K562 (cell line): Measurements from ENCODE around the gene GASK1B. TPM values are rescaled to one million over a fixed set of nuclear protein-coding genes. Genes with fewer than 3 reads are reported as not detected.

Experiments used
- ATAC-seq: fragments of 200-7000 bp; cut with Tn5 transposase; 3 replicates; pipeline ENCODE4 v1.9.1; 2020; ENCODE audit warnings: moderate library complexity
- BruUV-seq: library from RNA; stranded (reverse); fragments of 400-500 nt; replicated peaks from 2 replicates; lab custom pipeline; 2021; lab: Mats Ljungman, UMichigan
- CTCF ChIA-PET: fragments of 300-600 bp; formaldehyde crosslinking; extraction: SDS; loops from one replicate; lab custom pipeline; 2021; ENCODE audit warnings: low intra/inter-chr PET ratio; lab: Yijun Ruan, JAX
- POLR2A ChIA-PET: fragments of 300-600, 350-650 bp; sonication (Branson Sonifier 250); formaldehyde crosslinking; extraction: SDS; loops from one replicate; lab custom pipeline; 2021; ENCODE audit warnings: antibody characterized with exemption, inconsistent platforms; lab: Yijun Ruan, JAX
- DNase-seq, 4 experiments: peaks; one replicate each; pipeline versions ENCODE4 v3.0.0 to v3.0.0-alpha.2; 2011 to 2018; ENCODE audit warnings: low spot score in 3 of 4, mixed read lengths in 3 of 4; ENCODE audit errors: extremely low read depth in 1 of 4
- FAIRE-seq: peaks from 2 replicates; lab custom pipeline; 2011; peaks lifted over from hg19 to GRCh38; lab: Jason Lieb, UNC
- H2AFZ ChIP-seq: 2 replicates; pipeline ENCODE4 v1.6.0; 2011; ENCODE audit warnings: low read depth, low read length, control low read depth, inconsistent platforms
- H3K27ac ChIP-seq: fragments of 200-600 bp; 3 replicates; pipeline ENCODE4 v1.8.0; 2011; ENCODE audit warnings: low read depth, mild to moderate bottlenecking, control low read depth, inconsistent platforms, low read length, moderate library complexity, mixed read lengths; ENCODE audit errors: extremely low read depth
- H3K27me3 ChIP-seq, 2 experiments: fragments of 300-600 bp in 1 of 2; 2 replicates in 1 of 2; 3 replicates in 1 of 2; pipeline versions ENCODE4 v1.6.0 to v1.8.0; 2011; ENCODE audit warnings: inconsistent platforms in 2 of 2, low read length in 2 of 2, mild to moderate bottlenecking in 1 of 2, mixed read lengths in 1 of 2, moderate library complexity in 1 of 2; ENCODE audit not compliant: control insufficient read depth in 2 of 2, insufficient read depth in 2 of 2
- H3K36me3 ChIP-seq: fragments of 300-600 bp; 3 replicates; pipeline ENCODE4 v1.8.0; 2011; ENCODE audit warnings: mild to moderate bottlenecking, low read length, inconsistent platforms; ENCODE audit not compliant: control insufficient read depth, insufficient read depth
- H3K4me1 ChIP-seq, 2 experiments: fragments of 200-600 bp in 1 of 2; replicated peaks in 1 of 2; 2 replicates in 1 of 2; 3 replicates in 1 of 2; pipeline versions ENCODE4 v1.5.1 to v1.8.0; 2011; ENCODE audit warnings: inconsistent platforms in 2 of 2, low read length in 2 of 2, mild to moderate bottlenecking in 1 of 2, mixed read lengths in 1 of 2, moderate library complexity in 1 of 2; ENCODE audit not compliant: control insufficient read depth in 2 of 2, insufficient read depth in 2 of 2
- H3K4me2 ChIP-seq: 2 replicates; pipeline ENCODE4 v1.6.1; 2011; ENCODE audit warnings: low read length, control low read depth, inconsistent platforms, mixed read lengths; ENCODE audit not compliant: insufficient read depth
- H3K4me3 ChIP-seq: fragments of 200-600 bp; sonication (generic), shearing (Covaris generic); 2 replicates; pipeline ENCODE4 v1.5.1; 2016; ENCODE audit warnings: control low read depth, inconsistent platforms
- H3K79me2 ChIP-seq: fragments of 200-600 bp; 3 replicates; pipeline ENCODE4 v1.8.0; 2011; ENCODE audit warnings: low read length, inconsistent platforms; ENCODE audit not compliant: control insufficient read depth, insufficient read depth
- H3K9ac ChIP-seq, 2 experiments: 2 replicates each; pipeline versions ENCODE4 v1.6.0 to v1.6.1; 2011; ENCODE audit warnings: low read depth in 2 of 2, low read length in 2 of 2, control low read depth in 1 of 2, inconsistent platforms in 1 of 2, mild to moderate bottlenecking in 1 of 2, mixed read lengths in 1 of 2; ENCODE audit not compliant: insufficient read depth in 1 of 2
- H3K9me1 ChIP-seq: one replicate; pipeline ENCODE4 v1.6.0; 2011; ENCODE audit warnings: inconsistent platforms, mild to moderate bottlenecking, low read length, moderate library complexity; ENCODE audit not compliant: control insufficient read depth, insufficient read depth
- H3K9me3 ChIP-seq: replicated peaks from 2 replicates; pipeline ENCODE4 v1.5.1; 2011; ENCODE audit warnings: low read depth, low read length, inconsistent platforms; ENCODE audit not compliant: control insufficient read depth, insufficient read depth
- H4K20me1 ChIP-seq: replicated peaks from 2 replicates; pipeline ENCODE4 v1.6.1; 2011; ENCODE audit warnings: low read length, inconsistent platforms, mixed read lengths; ENCODE audit not compliant: control insufficient read depth, insufficient read depth
- GABPB2 ChIP-seq: fragments of 250-450 bp; sonication (Bioruptor Pico); conservative IDR thresholded peaks from 2 replicates; pipeline ENCODE4 v1.5.1; 2021; ENCODE audit warnings: mild to moderate bottlenecking
- HDAC8 ChIP-seq: fragments of 450-650 bp; IDR thresholded peaks from 2 replicates; pipeline ENCODE4 v1.6.1; 2016; ENCODE audit warnings: mild to moderate bottlenecking, missing genetic modification characterization, moderate library complexity, missing compliant biosample characterization
- MAZ ChIP-seq, 2 experiments: fragments of 450-650 bp in 1 of 2; sonication (generic) in 1 of 2; formaldehyde crosslinking; IDR thresholded peaks in 1 of 2; conservative IDR thresholded peaks in 1 of 2; 2 replicates each; pipeline versions ENCODE4 v1.4.0 to v1.5.0; 2020; ENCODE audit warnings: mild to moderate bottlenecking in 1 of 2, missing genetic modification reagents in 1 of 2
- MYNN ChIP-seq, 2 experiments: sonication (generic); formaldehyde crosslinking in 1 of 2; IDR thresholded peaks; 2 replicates each; pipeline versions ENCODE4 v1.5.0 to v1.6.1; 2016 to 2020; ENCODE audit warnings: antibody characterized with exemption in 1 of 2, missing genetic modification reagents in 1 of 2
- NR2C1 ChIP-seq, 2 experiments: fragments of 450-650 bp; IDR thresholded peaks; 2 replicates each; pipeline ENCODE4 v1.6.1; 2017; ENCODE audit warnings: mild to moderate bottlenecking in 2 of 2, antibody characterized with exemption in 1 of 2, inconsistent platforms in 1 of 2, missing compliant biosample characterization in 1 of 2, missing genetic modification characterization in 1 of 2
- PHF21A ChIP-seq: fragments of 450-650 bp; IDR thresholded peaks from 2 replicates; pipeline ENCODE4 v1.6.1; 2017; ENCODE audit warnings: low read depth, borderline replicate concordance
- ZNF586 ChIP-seq: fragments of 450-650 bp; formaldehyde crosslinking; conservative IDR thresholded peaks from 2 replicates; pipeline ENCODE4 v1.4.0; 2020; ENCODE audit warnings: mild to moderate bottlenecking, moderate library complexity
- WGBS: fragments of 100-300 bp; shearing (Covaris generic); methylation state at CpG from one replicate; pipeline ENCODE4 v1.1.6; 2016; ENCODE audit warnings: low coverage, mixed read lengths; ENCODE audit not compliant: insufficient coverage; ENCODE audit errors: missing lambda C conversion rate; 5-methylcytosine and 5-hydroxymethylcytosine counted together
- in situ Hi-C: fragments of 300-500 bp; cut with MboI; formaldehyde crosslinking; loops from 4 replicates; pipeline ENCODE4 v1.15.0; 2018; ENCODE audit warnings: inconsistent platforms, mixed read lengths
- intact Hi-C: fragments of 100-400 bp; cut with micrococcal nuclease; formaldehyde crosslinking; loops from 2 replicates; pipeline ENCODE4 v1.14.2; 2022
- polyA plus RNA-seq, 8 experiments: library from polyadenylated mRNA; depleted of rRNA in 4 of 8; stranded (reverse) in 5 of 8; unstranded in 3 of 8; fragments of >200 nt; fragmentation: Nextera tagmentation in 2 of 8; fragmentation: Illumina TruSeq in 1 of 8; extraction: Ambion mirVana in 2 of 8; extraction: Trizol in 1 of 8; gene quantifications; 2 replicates each; pipeline versions ENCODE4 v1.2.1 to v1.2.3, GENCODE V29; 2011 to 2014; ENCODE audit warnings: inconsistent platforms in 1 of 8, missing spikeins in 1 of 8
- total RNA-seq, 7 experiments: library from RNA; depleted of rRNA in 6 of 7; stranded (reverse); fragments of >200 nt in 6 of 7; fragmentation: Illumina TruSeq in 2 of 7; extraction: Trizol in 2 of 7; gene quantifications; 2 replicates each; pipeline versions ENCODE4 v1.2.1 to v1.2.3, GENCODE V29; 2011 to 2021; ENCODE audit warnings: low replicate concordance in 1 of 7
- TF ChIP-seq, protein P1 (sequence below): sonication (generic); IDR thresholded peaks from 2 replicates; pipeline ENCODE4 v1.6.1; 2016
- TF ChIP-seq, protein P2 (sequence below): fragments of 450-650 bp; IDR thresholded peaks from 2 replicates; pipeline ENCODE4 v1.6.1; 2017; ENCODE audit warnings: antibody characterized with exemption, mild to moderate bottlenecking
- TF ChIP-seq, protein P3 (sequence below): sonication (generic); formaldehyde crosslinking; IDR thresholded peaks from 2 replicates; pipeline ENCODE4 v1.5.0; 2020; ENCODE audit warnings: missing genetic modification reagents

Gene GASK1B
- total and polyA plus RNA-seq, 9 of the 15 experiments (the other 6 are each of a cell fraction or from before 2014, with no cell fraction given), result 0.13 to 1.2 (median 0.61) TPM

DNA sequence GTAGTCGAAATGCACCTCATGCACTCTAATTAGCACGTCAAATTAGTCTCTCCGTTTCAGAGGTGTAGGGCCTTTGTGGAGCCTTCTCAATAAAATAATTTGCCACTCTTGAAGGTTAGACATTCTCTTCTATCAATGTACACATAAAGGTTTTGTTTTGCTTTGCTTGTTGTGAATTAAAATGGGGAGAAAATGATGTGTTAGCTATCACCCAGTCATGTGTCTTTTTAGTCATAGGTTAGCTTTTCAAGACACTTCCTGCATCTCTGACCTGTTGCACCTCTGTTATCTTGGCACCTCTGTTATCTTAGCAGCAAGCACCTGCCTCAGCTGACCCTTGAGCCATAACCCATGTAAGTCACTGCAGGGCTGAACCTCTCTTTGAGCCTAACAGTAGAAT is 38.4 kb upstream of the GASK1B start (continued):
- TF ChIP-seq, protein P1, sequence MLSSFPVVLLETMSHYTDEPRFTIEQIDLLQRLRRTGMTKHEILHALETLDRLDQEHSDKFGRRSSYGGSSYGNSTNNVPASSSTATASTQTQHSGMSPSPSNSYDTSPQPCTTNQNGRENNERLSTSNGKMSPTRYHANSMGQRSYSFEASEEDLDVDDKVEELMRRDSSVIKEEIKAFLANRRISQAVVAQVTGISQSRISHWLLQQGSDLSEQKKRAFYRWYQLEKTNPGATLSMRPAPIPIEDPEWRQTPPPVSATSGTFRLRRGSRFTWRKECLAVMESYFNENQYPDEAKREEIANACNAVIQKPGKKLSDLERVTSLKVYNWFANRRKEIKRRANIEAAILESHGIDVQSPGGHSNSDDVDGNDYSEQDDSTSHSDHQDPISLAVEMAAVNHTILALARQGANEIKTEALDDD, result peak; percentile 40; the same call in 1 of the 2 replicates

DNA sequence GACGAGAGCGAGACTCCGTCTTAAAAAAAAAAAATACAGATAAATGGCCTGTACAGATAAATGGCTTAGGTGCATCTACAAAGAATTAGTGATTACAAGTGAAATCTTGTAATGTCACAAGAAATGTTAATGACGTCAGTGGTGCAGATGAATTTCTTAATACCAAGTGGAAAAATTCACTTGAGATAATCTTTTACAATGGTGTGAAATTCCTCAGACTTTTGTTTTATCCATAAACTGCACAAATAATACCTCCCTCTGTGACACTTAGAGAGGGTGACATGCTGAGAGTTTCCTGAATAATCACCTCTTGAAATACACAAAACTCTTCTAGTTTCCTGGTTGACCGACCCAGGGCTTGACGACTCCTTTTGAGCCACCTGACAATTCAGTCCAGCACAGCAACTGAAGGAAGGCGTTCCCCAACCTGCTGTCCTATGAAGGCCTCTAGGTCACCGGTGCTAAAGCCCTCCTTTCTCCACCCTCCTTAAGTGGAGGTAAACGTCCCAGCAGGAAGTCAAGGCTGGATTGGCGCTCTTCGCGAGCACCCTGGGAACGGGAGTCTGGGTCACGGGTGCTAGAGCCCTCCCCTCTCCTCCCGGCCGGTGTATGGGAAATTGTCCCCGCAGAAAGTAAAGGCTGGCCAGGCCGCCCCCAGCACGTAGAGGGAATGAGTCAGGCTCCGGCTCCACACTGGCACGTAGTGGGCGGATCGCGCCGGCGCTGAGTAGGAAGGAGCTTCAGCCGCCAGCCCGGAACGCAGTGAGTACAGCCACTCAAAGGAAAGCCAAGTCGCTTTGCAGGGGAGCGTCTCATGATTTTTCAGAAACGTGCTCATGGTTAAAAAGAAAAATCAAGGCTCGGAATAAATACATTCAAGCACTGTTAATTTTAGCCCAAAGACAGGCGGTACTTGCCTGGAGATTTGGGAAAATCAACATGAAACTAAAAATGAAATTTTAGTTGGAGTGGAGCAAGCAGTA is 37.3 kb upstream of the GASK1B start, which contains the start of gene TMEM144:
Gene TMEM144, plus strand, starts transcription at position 662 of the 983 bp plus-strand sequence. CDS start 2,182 bp downstream, outside the sequence.
- CTCF ChIA-PET, result no interaction called here
- H3K4me1 ChIP-seq, result peaks cover 4 to 8% of the 10 kb centered on the region in 2 experiments; a peak in 3 of 5 replicates
- no peak for TF ChIP-seq NR2C1 (IDR thresholded peaks at IDR 0.05)
- TF ChIP-seq NR2C1 (tag; IDR thresholded peaks at IDR 0.05), result 0 out of 2 replicates have a peak, but pooled peaks have one; percentile 13
- TF ChIP-seq PHF21A, result no peak
- TF ChIP-seq HDAC8 (tag), result no peak
- no peak for TF ChIP-seq ZNF586 (CRISPR knock-in tag)
- TF ChIP-seq, protein P2, sequence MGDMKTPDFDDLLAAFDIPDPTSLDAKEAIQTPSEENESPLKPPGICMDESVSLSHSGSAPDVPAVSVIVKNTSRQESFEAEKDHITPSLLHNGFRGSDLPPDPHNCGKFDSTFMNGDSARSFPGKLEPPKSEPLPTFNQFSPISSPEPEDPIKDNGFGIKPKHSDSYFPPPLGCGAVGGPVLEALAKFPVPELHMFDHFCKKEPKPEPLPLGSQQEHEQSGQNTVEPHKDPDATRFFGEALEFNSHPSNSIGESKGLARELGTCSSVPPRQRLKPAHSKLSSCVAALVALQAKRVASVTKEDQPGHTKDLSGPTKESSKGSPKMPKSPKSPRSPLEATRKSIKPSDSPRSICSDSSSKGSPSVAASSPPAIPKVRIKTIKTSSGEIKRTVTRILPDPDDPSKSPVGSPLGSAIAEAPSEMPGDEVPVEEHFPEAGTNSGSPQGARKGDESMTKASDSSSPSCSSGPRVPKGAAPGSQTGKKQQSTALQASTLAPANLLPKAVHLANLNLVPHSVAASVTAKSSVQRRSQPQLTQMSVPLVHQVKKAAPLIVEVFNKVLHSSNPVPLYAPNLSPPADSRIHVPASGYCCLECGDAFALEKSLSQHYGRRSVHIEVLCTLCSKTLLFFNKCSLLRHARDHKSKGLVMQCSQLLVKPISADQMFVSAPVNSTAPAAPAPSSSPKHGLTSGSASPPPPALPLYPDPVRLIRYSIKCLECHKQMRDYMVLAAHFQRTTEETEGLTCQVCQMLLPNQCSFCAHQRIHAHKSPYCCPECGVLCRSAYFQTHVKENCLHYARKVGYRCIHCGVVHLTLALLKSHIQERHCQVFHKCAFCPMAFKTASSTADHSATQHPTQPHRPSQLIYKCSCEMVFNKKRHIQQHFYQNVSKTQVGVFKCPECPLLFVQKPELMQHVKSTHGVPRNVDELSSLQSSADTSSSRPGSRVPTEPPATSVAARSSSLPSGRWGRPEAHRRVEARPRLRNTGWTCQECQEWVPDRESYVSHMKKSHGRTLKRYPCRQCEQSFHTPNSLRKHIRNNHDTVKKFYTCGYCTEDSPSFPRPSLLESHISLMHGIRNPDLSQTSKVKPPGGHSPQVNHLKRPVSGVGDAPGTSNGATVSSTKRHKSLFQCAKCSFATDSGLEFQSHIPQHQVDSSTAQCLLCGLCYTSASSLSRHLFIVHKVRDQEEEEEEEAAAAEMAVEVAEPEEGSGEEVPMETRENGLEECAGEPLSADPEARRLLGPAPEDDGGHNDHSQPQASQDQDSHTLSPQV, result peak; percentile 63; the same call in 1 of the 2 replicates
- peak; percentile 48; the same call in 1 of the 2 replicates for TF ChIP-seq MYNN (IDR thresholded peaks at IDR 0.05)
- no peak for TF ChIP-seq MYNN (CRISPR knock-in tag; IDR thresholded peaks at IDR 0.05)
- no peak for TF ChIP-seq GABPB2 (CRISPR knock-in tag)
- TF ChIP-seq, protein P3, sequence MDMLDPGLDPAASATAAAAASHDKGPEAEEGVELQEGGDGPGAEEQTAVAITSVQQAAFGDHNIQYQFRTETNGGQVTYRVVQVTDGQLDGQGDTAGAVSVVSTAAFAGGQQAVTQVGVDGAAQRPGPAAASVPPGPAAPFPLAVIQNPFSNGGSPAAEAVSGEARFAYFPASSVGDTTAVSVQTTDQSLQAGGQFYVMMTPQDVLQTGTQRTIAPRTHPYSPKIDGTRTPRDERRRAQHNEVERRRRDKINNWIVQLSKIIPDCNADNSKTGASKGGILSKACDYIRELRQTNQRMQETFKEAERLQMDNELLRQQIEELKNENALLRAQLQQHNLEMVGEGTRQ (CRISPR knock-in tag), result peak; percentile 47; the same call in 1 of the 2 replicates
- TF ChIP-seq MAZ (CRISPR knock-in tag; conservative IDR thresholded peaks at IDR 0.05 in 1 of 2, IDR thresholded peaks at IDR 0.05 in 1 of 2), result peak in 1 of 2 experiments; percentile 84; a peak in 2 of 4 replicates

More for the DNA sequence above, 37.3 kb upstream of the GASK1B start, which contains the start of gene TMEM144:
- DNase-seq (peak; percentile 58 to 92 (median 74)), ATAC-seq (peak; percentile 99), FAIRE-seq (peak; percentile 93)
- no peaks in the 10 kb centered on the region for H3K9me3 ChIP-seq
- H2AFZ ChIP-seq, result peak within 1 kb of the TSS; percentile 95
- 7% methylated on average over 34 of the region's 34 CpGs for WGBS
- in situ Hi-C loops (no loop called here), intact Hi-C loops (loop anchor here (2.0 kb wide), 1 partner anchor 15 kb away; no protein-coding TSS in a partner anchor)
- peaks cover 10% of the 10 kb centered on the region; the same call in 1 of the 3 replicates for H3K36me3 ChIP-seq
- H4K20me1 ChIP-seq, result no peaks in the 10 kb centered on the region
- H3K4me3 ChIP-seq, result peak within 1 kb of the TSS; percentile 40
- H3K27ac ChIP-seq, result peak within 1 kb of the TSS; percentile 86
- H3K9ac ChIP-seq, result peak within 1 kb of the TSS; percentile 81 to 90
- H3K27me3 ChIP-seq, result no peaks in the 10 kb centered on the region
- POLR2A ChIA-PET, result interaction anchor here (0.6 to 0.9 kb wide), 2 partner anchors 34 to 411 kb away, joined by 3 read pairs; no protein-coding TSS in a partner anchor
- H3K79me2 ChIP-seq, result peaks cover 8% of the 10 kb centered on the region; the same call in 1 of the 3 replicates
- peak within 1 kb of the TSS; percentile 80 for H3K4me2 ChIP-seq
- H3K9me1 ChIP-seq, result no peaks in the 10 kb centered on the region
- TSS peak; percentile 90 for BruUV-seq
